Adipose tissue (tissue), 3 donors: ENCODE data around the gene CCDC102A. TPM values are rescaled to one million over a fixed set of nuclear protein-coding genes. Genes with fewer than 3 reads are reported as not detected.
"Not testable (repeated sequence)": the region's sequence is repeated elsewhere in the genome, so short reads cannot be mapped to it uniquely, and the experiment has no call there.

Experiments
- H3K27ac ChIP-seq: one replicate; pipeline ENCODE4 v1.5.1; 2013; ENCODE audit warnings: low read depth, low read length
- WGBS, 3 donors: extraction: QIAGEN DNeasy Blood & Tissue Kit; methylation state at CpG; one replicate each; pipeline ENCODE4 v1.1.7; 2013; 5-methylcytosine and 5-hydroxymethylcytosine counted together
- polyA plus RNA-seq, 3 donors: library from polyadenylated mRNA; stranded (reverse); fragments of 200-250 nt; gene quantifications; one replicate each; pipeline ENCODE4 v1.2.3, GENCODE V29; 2013
- donor health status: healthy with polysubstance abuse.
- donor health status: Bipolar disorder and iron deficiency.
- donor health status: healthy.

Gene CCDC102A
- polyA plus RNA-seq, 3 donors = 1.9 to 11.5 (median 2.2) TPM

GRCh38 chr16:57512296-57513001 is 23.9 kb downstream of the CCDC102A start:
- H3K27ac ChIP-seq = no peak overlapping the region
- 93 to 96% (median 95%) methylated on average over 23 of the region's 23 CpGs for WGBS, 3 donors

DNA sequence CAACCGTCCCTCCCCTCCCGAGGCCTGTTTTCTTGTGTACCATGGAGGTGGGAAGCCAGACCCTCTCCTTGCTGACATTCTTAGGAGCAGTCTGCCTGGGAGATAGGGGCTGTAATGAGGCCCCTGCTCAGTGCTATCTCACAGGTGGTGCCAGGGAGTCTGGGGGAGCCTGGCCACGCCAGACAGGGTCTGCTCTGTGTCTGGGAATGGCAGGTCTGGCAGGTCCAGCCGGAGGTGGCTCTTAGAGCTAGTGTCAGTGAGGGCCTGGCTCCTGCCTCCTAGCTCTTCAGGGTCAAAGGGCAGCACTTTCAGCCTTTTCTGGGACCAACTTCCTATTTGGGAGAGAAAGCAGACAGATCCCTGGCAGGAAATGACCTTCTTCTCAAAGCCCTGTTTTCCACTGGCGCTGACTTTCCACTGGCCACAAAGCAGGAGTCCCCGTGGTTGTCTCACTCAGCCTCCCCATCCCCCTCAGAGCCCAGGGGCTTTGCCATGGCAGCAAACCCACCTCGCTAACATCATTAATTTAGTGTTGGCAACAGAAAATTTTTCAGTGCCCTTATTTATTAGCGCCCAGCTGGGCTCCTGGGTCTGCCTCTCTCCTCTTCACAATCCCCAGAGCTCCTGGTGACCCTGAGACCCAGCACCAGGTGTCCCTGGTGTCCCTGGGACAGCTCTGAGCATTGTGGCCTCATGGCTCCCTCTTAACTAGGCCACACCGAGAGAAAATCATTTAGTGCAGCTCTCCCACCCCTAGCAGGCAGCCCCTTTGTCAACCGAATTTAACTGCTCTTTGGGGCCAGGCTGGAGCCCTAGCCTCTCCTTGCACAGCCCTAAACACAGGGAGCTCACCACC is 26.1 kb downstream of the CCDC102A start:
- no peak overlapping the region for H3K27ac ChIP-seq
- 62 to 66% (median 63%) methylated on average over 10 of the region's 10 CpGs for WGBS, 3 donors

DNA sequence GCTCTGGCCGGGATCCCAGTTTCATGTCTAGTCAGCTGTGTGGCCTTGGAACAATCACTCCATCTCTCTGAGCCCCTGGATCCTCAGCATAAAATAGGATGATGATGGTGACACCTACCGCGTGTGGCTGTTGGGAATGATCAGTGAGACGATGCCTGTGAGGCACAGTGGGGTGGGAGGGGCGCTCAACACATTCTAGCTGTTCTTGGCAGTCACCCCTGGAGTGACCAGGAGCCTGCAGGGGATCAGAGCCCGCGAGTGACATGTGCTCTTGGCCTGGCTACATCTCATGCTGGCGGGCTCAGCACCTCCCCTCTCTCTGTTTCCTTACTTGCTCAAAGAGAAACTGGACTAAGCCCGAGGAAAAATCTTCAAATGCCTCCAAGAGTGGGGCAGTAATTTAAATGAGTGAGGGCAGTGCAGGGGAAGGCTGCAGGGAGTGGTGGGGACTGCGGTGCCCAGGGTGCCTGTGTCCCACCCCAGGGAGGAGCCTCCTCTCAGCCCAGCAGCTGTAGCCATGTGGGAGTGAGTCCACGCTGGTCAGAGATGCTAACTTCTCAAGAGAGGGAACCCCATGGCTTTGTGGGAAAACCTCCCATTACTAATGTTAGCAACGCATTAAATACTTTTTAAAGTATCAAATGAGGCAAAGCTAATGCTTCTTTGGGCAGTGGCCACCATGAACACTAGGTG is 27.0 kb downstream of the CCDC102A start:
- WGBS, 3 donors = 64 to 74% (median 73%) methylated on average over 12 of the region's 12 CpGs
- H3K27ac ChIP-seq = no peak overlapping the region

DNA sequence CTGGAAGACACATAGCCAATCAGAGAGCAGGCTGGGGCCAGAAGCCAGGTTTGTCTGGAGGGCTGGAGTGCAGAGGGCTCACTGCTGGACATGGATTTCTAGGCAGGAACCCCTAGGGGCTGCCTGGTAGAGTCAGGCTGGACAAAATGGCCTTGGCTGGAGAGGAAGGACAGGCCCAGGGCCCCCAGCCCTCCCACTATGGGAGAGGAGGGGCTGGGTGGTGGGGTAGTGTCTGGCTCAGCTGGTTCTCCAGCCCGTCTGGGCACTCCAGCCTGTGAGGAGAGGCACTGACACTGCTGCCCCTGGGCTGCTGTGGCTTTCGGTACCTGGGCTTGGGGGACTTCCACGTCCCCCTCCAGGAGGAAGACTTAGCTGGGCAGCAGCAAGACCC is 28.3 kb downstream of the CCDC102A start:
- H3K27ac ChIP-seq = no peak overlapping the region
- 83 to 94% (median 84%) methylated on average over 3 of the region's 3 CpGs for WGBS, 3 donors

- no peak overlapping the region for H3K27ac ChIP-seq
- 68 to 72% (median 69%) methylated on average over 13 of the region's 13 CpGs for WGBS, 3 donors
These were observed 29.0 kb downstream of the CCDC102A start for GRCh38 chr16:57507136-57508034.

GRCh38 chr16:57505169-57505568 is 31.2 kb downstream of the CCDC102A start:
- WGBS, 3 donors = 82 to 83% (median 83%) methylated on average over 6 of the region's 6 CpGs
- H3K27ac ChIP-seq = no peak overlapping the region

DNA sequence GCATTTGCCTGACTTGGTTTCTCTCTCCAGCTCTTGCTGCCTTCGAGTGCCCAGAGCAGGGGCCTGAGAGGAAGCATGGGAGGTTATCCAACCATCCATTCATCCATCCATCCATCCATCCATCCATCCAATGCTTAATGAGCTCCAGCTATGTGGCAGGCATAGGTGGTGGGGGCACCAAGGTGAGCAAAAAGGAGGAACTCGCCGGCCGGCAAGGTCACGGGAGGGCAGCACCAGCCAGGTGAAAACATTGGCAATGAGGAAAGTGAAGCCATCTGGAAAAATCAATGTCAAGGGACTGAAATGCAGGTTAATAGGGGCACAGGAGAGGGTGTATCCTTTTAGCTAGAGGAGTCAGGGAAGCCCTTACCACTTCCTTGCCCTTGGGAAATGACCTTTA is 31.9 kb downstream of the CCDC102A start:
- WGBS, 3 donors = 48 to 85% (median 78%) methylated on average over 5 of the region's 5 CpGs
- no peak overlapping the region for H3K27ac ChIP-seq

GRCh38 chr16:57504001-57504400 is 32.4 kb downstream of the CCDC102A start:
- H3K27ac ChIP-seq = no peak overlapping the region
- WGBS, 3 donors = 46 to 70% (median 59%) methylated on average over 6 of the region's 6 CpGs

- WGBS, 3 donors = 63 to 80% (median 70%) methylated on average over 15 of the region's 15 CpGs
- H3K27ac ChIP-seq = no peak overlapping the region
These were observed 33.0 kb downstream of the CCDC102A start for GRCh38 chr16:57503366-57503765.

DNA sequence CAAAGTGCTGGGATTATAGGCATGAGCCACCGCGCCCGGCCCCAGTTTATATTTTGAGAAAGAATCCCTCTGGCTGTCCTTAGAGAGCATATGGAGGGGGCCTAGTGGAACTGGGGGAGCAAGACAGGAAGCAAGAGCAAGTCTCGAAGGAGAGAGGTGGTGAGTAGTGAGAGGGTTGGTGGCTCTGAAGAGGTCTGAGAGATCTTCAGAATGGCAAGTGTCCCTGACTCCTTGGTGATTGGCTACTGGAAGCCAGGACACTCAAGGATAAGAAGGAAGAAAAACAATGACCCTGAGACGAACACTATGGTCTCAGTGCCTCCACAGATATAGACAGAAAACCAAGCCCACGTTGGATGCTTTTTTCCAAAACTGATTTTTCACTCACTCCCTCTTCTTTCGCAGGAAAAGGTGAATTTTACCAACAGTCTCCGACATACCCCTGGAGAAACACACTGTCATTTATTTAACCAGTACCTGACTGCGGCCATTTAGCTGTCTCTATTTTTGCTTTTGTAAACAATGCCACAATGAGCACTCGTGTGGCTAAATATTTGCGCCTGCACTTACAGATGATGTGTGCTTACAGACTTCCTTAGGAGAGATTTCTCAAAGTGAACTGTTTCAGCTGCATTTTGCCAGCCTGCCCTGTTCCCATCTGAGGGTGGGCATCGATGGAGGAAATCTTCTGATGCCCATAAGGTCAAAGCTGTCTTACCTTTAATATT is 34.2 kb downstream of the CCDC102A start:
- WGBS, 3 donors = 74 to 85% (median 80%) methylated on average over 12 of the region's 12 CpGs
- H3K27ac ChIP-seq = no peak overlapping the region

DNA sequence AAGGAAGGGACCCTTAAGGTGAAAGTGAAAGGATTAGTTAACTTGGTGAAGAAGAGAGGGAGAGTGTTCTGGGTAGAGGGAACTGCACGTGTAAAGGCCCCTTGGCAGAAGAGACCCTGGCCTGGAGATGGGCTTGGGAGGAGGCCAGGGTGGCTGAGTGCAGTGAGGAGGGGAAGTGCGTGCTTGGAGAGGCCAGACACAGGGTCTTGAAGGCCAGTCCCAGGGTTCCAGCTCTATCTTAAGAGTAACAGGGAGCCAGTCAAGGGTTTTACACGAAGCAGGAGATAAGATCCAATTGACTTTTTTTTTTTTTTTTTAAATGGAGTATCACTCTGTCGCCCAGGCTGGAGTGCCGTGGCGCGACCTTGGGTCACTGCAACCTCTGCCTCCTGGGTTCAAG is 34.9 kb downstream of the CCDC102A start:
- 64 to 88% (median 86%) methylated on average over 7 of the region's 7 CpGs for WGBS, 3 donors
- no peak overlapping the region for H3K27ac ChIP-seq

GRCh38 chr16:57500578-57501111 is 35.7 kb downstream of the CCDC102A start:
- WGBS, 3 donors = 46 to 64% (median 49%) methylated on average over 7 to 9 of the region's 9 CpGs
- H3K27ac ChIP-seq = no peak overlapping the region

GRCh38 chr16:57499941-57500340 is 36.4 kb downstream of the CCDC102A start:
- H3K27ac ChIP-seq = not testable (repeated sequence)
- WGBS, 3 donors = 89 to 92% (median 92%) methylated on average over 11 of the region's 11 CpGs

DNA sequence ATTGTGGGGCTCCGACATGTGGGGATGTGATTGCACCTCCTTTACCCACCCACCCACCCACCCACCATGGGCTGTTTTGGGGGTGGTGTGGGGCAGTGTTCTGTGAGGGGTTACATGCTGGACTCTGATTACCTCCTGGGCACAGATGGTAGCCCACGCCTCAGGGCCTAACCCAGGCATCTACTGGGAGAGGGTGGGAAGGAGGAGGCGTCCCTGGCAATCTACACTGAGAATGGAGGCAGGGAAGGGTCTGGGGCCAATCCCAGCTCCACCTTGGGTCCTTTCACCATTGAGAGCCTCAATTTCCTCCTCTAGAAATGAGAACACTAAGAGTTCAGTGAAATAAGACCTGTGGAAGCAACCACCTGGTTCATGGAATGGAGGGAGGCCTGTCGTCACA is 38.3 kb downstream of the CCDC102A start:
- WGBS, 3 donors = 88 to 96% (median 91%) methylated on average over 4 of the region's 4 CpGs
- H3K27ac ChIP-seq = no peak overlapping the region

GRCh38 chr16:57497121-57497520 is 39.2 kb downstream of the CCDC102A start:
- WGBS, 3 donors = 67 to 80% (median 78%) methylated on average over 13 of the region's 13 CpGs
- no peak overlapping the region for H3K27ac ChIP-seq

DNA sequence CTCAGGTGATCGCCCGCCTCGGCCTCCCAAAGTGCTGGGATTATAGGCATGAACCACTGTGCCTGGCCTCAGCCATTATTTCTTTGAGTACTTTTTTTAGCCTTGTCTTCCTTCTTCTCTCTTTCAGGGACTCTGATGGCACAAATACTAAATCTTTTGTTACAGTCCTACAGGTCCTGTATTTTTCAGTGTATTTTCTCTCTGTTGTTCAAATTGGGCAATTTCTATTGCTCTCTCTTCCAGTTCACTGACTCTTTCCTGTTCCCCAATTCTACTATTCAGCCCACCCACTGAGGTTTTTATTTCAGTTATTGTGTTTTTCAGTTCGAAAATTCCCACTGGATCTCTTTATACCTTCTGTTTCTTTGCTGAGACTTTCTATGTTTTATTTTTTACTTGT is 42.6 kb downstream of the CCDC102A start:
- no peak overlapping the region for H3K27ac ChIP-seq
- WGBS, 3 donors = 82 to 93% (median 91%) methylated on average over 4 of the region's 4 CpGs

DNA sequence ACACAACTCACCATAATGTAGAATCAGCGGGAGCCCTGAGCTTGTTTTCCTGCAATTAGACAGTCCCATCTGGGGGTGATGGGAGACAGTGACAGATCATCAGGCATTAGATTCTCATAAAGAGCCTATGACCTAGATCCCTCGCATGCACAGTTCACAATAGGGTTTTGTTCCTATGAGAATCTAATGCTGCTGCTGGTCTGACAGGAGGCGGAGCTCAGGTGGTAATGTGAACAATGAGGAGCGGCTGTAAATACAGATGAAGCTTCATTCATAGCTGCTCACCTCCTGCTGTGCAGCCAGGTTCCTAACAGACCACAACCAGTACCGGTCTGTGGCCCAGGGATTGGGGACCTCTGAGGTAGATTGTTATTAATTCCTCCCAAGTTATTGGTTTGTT is 47.1 kb downstream of the CCDC102A start:
- 91 to 96% (median 96%) methylated on average over 5 of the region's 5 CpGs for WGBS, 3 donors

More for the DNA sequence above, 47.1 kb downstream of the CCDC102A start:
- H3K27ac ChIP-seq = no peak overlapping the region
